HCT116 (cell line): ENCODE data around the gene EIPR1.
"Not testable (repeated sequence)": the region's sequence is repeated elsewhere in the genome, so short reads cannot be mapped to it uniquely, and the experiment has no call there.

Experiments used
- ATF3 ChIP-seq: IDR thresholded peaks from 2 replicates; pipeline ENCODE4 v1.6.1; 2012
- CTCF ChIP-seq, 3 experiments: fragments of 200-600 bp in 1 of 3; sonication (generic) in 1 of 3; IDR thresholded peaks in 2 of 3; conservative IDR thresholded peaks in 1 of 3; 2 replicates each; pipeline ENCODE4 v1.5.1; 2012 to 2017; ENCODE audit warnings: low read depth in 2 of 3, low read length in 2 of 3, antibody characterized with exemption in 1 of 3, borderline replicate concordance in 1 of 3, control low read depth in 1 of 3, mild to moderate bottlenecking in 1 of 3, mixed read lengths in 1 of 3, mixed run types in 1 of 3, moderate library complexity in 1 of 3; ENCODE audit not compliant: insufficient read depth in 1 of 3
- ELF1 ChIP-seq: IDR thresholded peaks from 2 replicates; pipeline ENCODE4 v1.6.1; 2012; ENCODE audit warnings: low read depth, borderline replicate concordance
- EZH2 ChIP-seq: fragments of 200-600 bp; sonication (generic); IDR thresholded peaks from 2 replicates; pipeline ENCODE4 v1.6.1; 2017; ENCODE audit warnings: antibody characterized with exemption, mixed run types
- EZH2phosphoT487 ChIP-seq: fragments of 200-600 bp; IDR thresholded peaks from 2 replicates; pipeline ENCODE4 v1.6.1; 2018; ENCODE audit warnings: antibody characterized with exemption, borderline replicate concordance
- FOSL1 ChIP-seq: IDR thresholded peaks from 2 replicates; pipeline ENCODE4 v1.6.1; 2012; ENCODE audit warnings: low read depth
- MAX ChIP-seq: IDR thresholded peaks from 2 replicates; pipeline ENCODE4 v1.6.1; 2012
- POLR2A ChIP-seq: IDR thresholded peaks from 2 replicates; pipeline ENCODE4 v1.7.0; 2011; ENCODE audit warnings: borderline replicate concordance; ENCODE audit not compliant: insufficient read depth, insufficient read length; ENCODE audit errors: extremely low read depth
- POLR2AphosphoS5 ChIP-seq: IDR thresholded peaks from 2 replicates; pipeline ENCODE4 v1.6.1; 2011; ENCODE audit warnings: mild to moderate bottlenecking, low read depth, low read length, moderate library complexity
- REST ChIP-seq: IDR thresholded peaks from 2 replicates; pipeline ENCODE4 v1.6.1; 2012; ENCODE audit warnings: low read depth
- TCF7L2 ChIP-seq: IDR thresholded peaks from 2 replicates; pipeline ENCODE4 v1.7.0; 2011; ENCODE audit warnings: borderline replicate concordance, inconsistent platforms; ENCODE audit not compliant: insufficient read depth, insufficient read length; ENCODE audit errors: extremely low read depth
- ZFX ChIP-seq: fragments of 450-650 bp; IDR thresholded peaks from 2 replicates; pipeline ENCODE4 v1.6.1; 2017
- ZNF274 ChIP-seq: fragments of 200-500 bp; sonication (Bioruptor generic); IDR thresholded peaks from 2 replicates; pipeline ENCODE4 v1.6.1; 2014; ENCODE audit warnings: mild to moderate bottlenecking, low read depth, low read length, inconsistent platforms

GRCh38 chr2:3180909-3181221, 196.8 kb downstream of the EIPR1 start:
- TF ChIP-seq ELF1; EZH2; CTCF (IDR thresholded peaks at IDR 0.05 in 2 of 3, conservative IDR thresholded peaks at IDR 0.05 in 1 of 3; ENCODE audit: borderline replicate concordance in 1 of 3, insufficient read depth in 1 of 3, low read depth in 2 of 3, low read length in 2 of 3); POLR2AphosphoS5; POLR2A; ZFX; FOSL1; TCF7L2; ATF3; ZNF274; REST; EZH2phosphoT487; MAX: not testable (repeated sequence)
